NCI-H226 (cell line): ENCODE measurements around the gene CEP250.
"Not testable (repeated sequence)": the region's sequence is repeated elsewhere in the genome, so short reads cannot be mapped to it uniquely, and the experiment has no call there.

Source experiments
- DNase-seq: peaks from one replicate; pipeline ENCODE4 v3.0.0-alpha.2; 2015

Gene CEP250

GRCh38 chr20:35453647-35454046 is 1.8 kb upstream of the CEP250 start:
- no peak for DNase-seq

GRCh38 chr20:35456700-35457099 is 1.3 kb downstream of the CEP250 start:
- DNase-seq, result not testable (repeated sequence)

GRCh38 chr20:35457539-35457938 is 2.1 kb downstream of the CEP250 start:
- DNase-seq, result not testable (repeated sequence)

GRCh38 chr20:35458388-35458787 is 3.0 kb downstream of the CEP250 start:
- DNase-seq, result no peak

- no peak for DNase-seq
Observed at GRCh38 chr20:35461620-35462019, 6.2 kb downstream of the CEP250 start.

- DNase-seq, result no peak
Observed at GRCh38 chr20:35462351-35462750, 7.0 kb downstream of the CEP250 start.

GRCh38 chr20:35463455-35464300 is 8.3 kb downstream of the CEP250 start:
- peak; percentile 31 for DNase-seq

- DNase-seq, result no peak
Observed at GRCh38 chr20:35465976-35466375, 10.6 kb downstream of the CEP250 start.

GRCh38 chr20:35466856-35467255 is 11.5 kb downstream of the CEP250 start:
- no peak for DNase-seq

- peak; percentile 57 for DNase-seq
Observed at GRCh38 chr20:35467339-35468224, 12.2 kb downstream of the CEP250 start.

GRCh38 chr20:35468671-35469334 is 13.4 kb downstream of the CEP250 start:
- no peak for DNase-seq

GRCh38 chr20:35472209-35472608 is 16.8 kb downstream of the CEP250 start:
- DNase-seq, result no peak

- DNase-seq, result no peak
Observed at GRCh38 chr20:35473684-35474083, 18.3 kb downstream of the CEP250 start.

GRCh38 chr20:35474303-35474871 is 19.0 kb downstream of the CEP250 start:
- no peak for DNase-seq

- DNase-seq, result no peak
Observed at GRCh38 chr20:35476288-35476687, 20.9 kb downstream of the CEP250 start.

GRCh38 chr20:35478804-35479472 is 23.5 kb downstream of the CEP250 start:
- no peak for DNase-seq

GRCh38 chr20:35479798-35480197 is 24.4 kb downstream of the CEP250 start:
- no peak for DNase-seq

GRCh38 chr20:35487479-35487878 is 32.1 kb downstream of the CEP250 start:
- DNase-seq, result no peak

- DNase-seq, result no peak
Observed at GRCh38 chr20:35489717-35490116, 34.3 kb downstream of the CEP250 start.

GRCh38 chr20:35490736-35491181 is 35.4 kb downstream of the CEP250 start:
- DNase-seq, result no peak

GRCh38 chr20:35491823-35492222 is 36.4 kb downstream of the CEP250 start:
- DNase-seq, result peak; percentile 12

GRCh38 chr20:35492352-35492751 is 37.0 kb downstream of the CEP250 start:
- DNase-seq, result no peak
